Kidney (tissue), 22 donors: ENCODE data around the gene ADIRF. TPM values are rescaled to one million over a fixed set of nuclear protein-coding genes. Genes with fewer than 3 reads are reported as not detected.
A peak's percentile ranks its signal among the peaks of the same experiment; 100 is the strongest.

ENCODE experiments used
- DNase-seq, 5 donors: peaks; one replicate each; pipeline ENCODE4 v3.0.0-alpha.2; 2013 to 2020
- FAIRE-seq: peaks from 2 replicates; lab custom pipeline; 2012; peaks lifted over from hg19 to GRCh38; lab: Jason Lieb, UNC
- H3K27ac ChIP-seq, 2 donors: one replicate each; pipeline ENCODE4 v1.7.0; 2013; ENCODE audit warnings: low read depth in 2 of 2, low read length in 2 of 2, inconsistent platforms in 1 of 2
- H3K27me3 ChIP-seq: one replicate; pipeline ENCODE4 v1.7.1; 2013; ENCODE audit warnings: low read length, inconsistent platforms; ENCODE audit not compliant: control insufficient read depth, insufficient read depth
- H3K36me3 ChIP-seq, 3 donors: one replicate each; pipeline versions ENCODE4 v1.7.0 to v1.7.1; 2013; ENCODE audit warnings: low read length in 3 of 3, control low read depth in 1 of 3, inconsistent platforms in 1 of 3; ENCODE audit not compliant: insufficient read depth in 3 of 3, control insufficient read depth in 2 of 3
- H3K4me1 ChIP-seq, 3 donors: one replicate each; pipeline versions ENCODE4 v1.7.0 to v1.7.1; 2013; ENCODE audit warnings: low read length in 3 of 3, inconsistent platforms in 1 of 3, low read depth in 1 of 3; ENCODE audit not compliant: control insufficient read depth in 2 of 3, insufficient read depth in 2 of 3
- H3K4me3 ChIP-seq, 3 donors: one replicate each; pipeline versions ENCODE4 v1.7.0 to v1.8.1; 2013; ENCODE audit warnings: low read length in 3 of 3, control low read depth in 1 of 3, inconsistent platforms in 1 of 3
- H3K9ac ChIP-seq, 3 donors: one replicate each; pipeline versions ENCODE4 v1.7.0 to v1.7.1; 2013; ENCODE audit warnings: low read length in 3 of 3, control low read depth in 1 of 3, inconsistent platforms in 1 of 3
- H3K9me3 ChIP-seq, 3 donors: one replicate each; pipeline versions ENCODE4 v1.7.0 to v1.7.1; 2013; ENCODE audit warnings: low read length in 3 of 3, control low read depth in 1 of 3, inconsistent platforms in 1 of 3; ENCODE audit not compliant: control insufficient read depth in 2 of 3, insufficient read depth in 1 of 3
- CTCF ChIP-seq: IDR thresholded peaks from 3 replicates; pipeline ENCODE4 v1.5.1; 2012; ENCODE audit warnings: mild to moderate bottlenecking, moderate library complexity, borderline replicate concordance; ENCODE audit not compliant: insufficient read depth; ENCODE audit errors: extremely low read depth
- intact Hi-C: fragments of 100-400 bp; cut with DNase I; formaldehyde crosslinking; loops from one replicate; pipeline ENCODE4 v1.11.1; 2022
- long read RNA-seq, 10 donors: library from polyadenylated mRNA in 1 of 10; unstranded in 1 of 10; transcript quantifications; one replicate each; pipeline ENCODE4 v2.0.0 and lab custom pipeline, GENCODE V29; 2021 to 2026
- polyA plus RNA-seq: library from polyadenylated mRNA; stranded (reverse); fragments of 350-450 nt; fragmentation: Illumina TruSeq; extraction: RNeasy Lipid Tissue Mini Kit (QIAGEN cat#74804); gene quantifications from one replicate; pipeline ENCODE4 v1.2.3, GENCODE V29; 2014; ENCODE audit warnings: low read depth, low replicate concordance; ENCODE audit not compliant: insufficient read depth
- total RNA-seq: library from RNA; stranded (reverse); fragmentation: NEBNext Ultra II Directional; extraction: Animal tissue kit (Norgen Biotek cat#: 25700); gene quantifications from one replicate; pipeline ENCODE4 v1.2.1, GENCODE V29; 2021
- donor health status: control.
- donor health status: control.
- donor health status: control.
- donor health status: control.
- donor health status: control.
- donor health status: DM: yes; HTN: yes; CAD: no.
- donor health status: Normal renal cell carcinoma (clear cell type).

ADIRF gene
- total RNA-seq (357 TPM), polyA plus RNA-seq (897 TPM)
- long read RNA-seq, donor 1, transcript ADIRF-201 (3 exons, 917 nt), result major isoform, 6 of 6 reads
- long read RNA-seq, donor 1, partial matches to known transcripts, result 0 of 6 reads
- long read RNA-seq, donor 1, other reads (novel, unspliced or antisense), result 0 of 6 reads
- long read RNA-seq, donor 2, transcript ADIRF-201 (3 exons, 917 nt), result major isoform, 32 of 32 reads
- long read RNA-seq, donor 2, partial matches to known transcripts, result 0 of 32 reads
- long read RNA-seq, donor 2, other reads (novel, unspliced or antisense), result 0 of 32 reads
- long read RNA-seq, donor 3, transcript ADIRF-201 (3 exons, 917 nt), result major isoform, 35 of 36 reads
- long read RNA-seq, donor 3, partial matches to known transcripts, result 0 of 36 reads
- long read RNA-seq, donor 3, other reads (novel, unspliced or antisense), result 0 of 36 reads
- long read RNA-seq, donor 4, transcript ADIRF-201 (3 exons, 917 nt), result major isoform, 11 of 11 reads
- long read RNA-seq, donor 4, partial matches to known transcripts, result 0 of 11 reads
- long read RNA-seq, donor 4, other reads (novel, unspliced or antisense), result 0 of 11 reads
- long read RNA-seq, donor 5, partial matches to known transcripts, result 0 of 3 reads
- long read RNA-seq, donor 5, other reads (novel, unspliced or antisense), result 0 of 3 reads
- long read RNA-seq, donor 6, transcript ADIRF-201 (3 exons, 917 nt), result major isoform, 73 of 80 reads
- long read RNA-seq, donor 6, transcript ADIRF-202 (2 exons, 229 nt), result minor isoform, 7 of 80 reads
- long read RNA-seq, donor 6, partial matches to known transcripts, result 0 of 80 reads
- long read RNA-seq, donor 6, other reads (novel, unspliced or antisense), result 0 of 80 reads
- long read RNA-seq, donor 7, transcript ADIRF-201 (3 exons, 917 nt), result major isoform, 251 of 340 reads
- long read RNA-seq, donor 7, transcript ADIRF-202 (2 exons, 229 nt), result minor isoform, 7 of 340 reads
- long read RNA-seq, donor 7, partial matches to known transcripts, result 4 of 340 reads
- long read RNA-seq, donor 7, other reads (novel, unspliced or antisense), result 78 of 340 reads
- long read RNA-seq, donor 8, transcript ADIRF-201 (3 exons, 917 nt), result major isoform, 51 of 54 reads
- long read RNA-seq, donor 8, partial matches to known transcripts, result 0 of 54 reads
- long read RNA-seq, donor 8, other reads (novel, unspliced or antisense), result 0 of 54 reads
- long read RNA-seq, donor 9, transcript ADIRF-201 (3 exons, 917 nt), result major isoform, 29 of 32 reads
- long read RNA-seq, donor 9, partial matches to known transcripts, result 0 of 32 reads
- long read RNA-seq, donor 9, other reads (novel, unspliced or antisense), result 0 of 32 reads
- long read RNA-seq, donor 10, transcript ADIRF-201 (3 exons, 917 nt), result major isoform, 20 of 20 reads
- long read RNA-seq, donor 10, partial matches to known transcripts, result 0 of 20 reads
- long read RNA-seq, donor 10, other reads (novel, unspliced or antisense), result 0 of 20 reads

- Histone ChIP-seq H3K4me3 (peak within 1 kb of the TSS in 2 of 3 donors; percentile 62), H3K9me3 (no peaks in the 10 kb centered on the region), H3K27me3 (no peaks in the 10 kb centered on the region), H3K4me1 (peaks cover 0 to 37% (median 27%) of the 10 kb centered on the region in 3 donors), H3K27ac (peak within 1 kb of the TSS; percentile 80 to 83), H3K9ac (peak within 1 kb of the TSS in 2 of 3 donors; percentile 26 to 94), H3K36me3 (no peaks in the 10 kb centered on the region)
- FAIRE-seq (no peak), DNase-seq (peak in 3 of 5 donors; percentile 32 to 92 (median 66))
- TF ChIP-seq CTCF, result no peak
- intact Hi-C loops, result no loop called here
These were observed at the start of gene ADIRF for GRCh38 chr10:86968271-86968993. TSS of gene ADIRF (plus strand) at chr10:86968482. CDS start at chr10:86968545, 63 bp downstream.

- no peak overlapping the region for H3K27ac ChIP-seq
- no peaks in the 10 kb centered on the region for H3K4me1 ChIP-seq
- H3K9ac ChIP-seq, result no peak overlapping the region
- intact Hi-C loops, result no loop called here
- H3K27me3 ChIP-seq, result no peaks in the 10 kb centered on the region
- FAIRE-seq, result no peak
- H3K36me3 ChIP-seq, result peaks cover 4 to 19% (median 19%) of the 10 kb centered on the region in 3 donors
- TF ChIP-seq CTCF, result no peak
- no peak overlapping the region for H3K4me3 ChIP-seq
- DNase-seq, result no peak
- H3K9me3 ChIP-seq, result no peaks in the 10 kb centered on the region
These were observed 45.7 kb upstream of the ADIRF start for GRCh38 chr10:86922553-86922961.
